Suprapubic skin (tissue), 4 donors: ENCODE results near the gene C1orf52. TPM values are rescaled to one million over a fixed set of nuclear protein-coding genes. Genes with fewer than 3 reads are reported as not detected.

Experiments
- DNase-seq, 2 donors: peaks; one replicate each; pipeline ENCODE4 v3.0.0-alpha.2; 2019; ENCODE audit warnings: low spot score in 2 of 2
- H3K27ac ChIP-seq: fragments of 200-600 bp; sonication (generic); one replicate; pipeline ENCODE4 v1.5.1; 2019
- H3K27me3 ChIP-seq: fragments of 200-600 bp; sonication (generic); one replicate; pipeline ENCODE4 v1.5.1; 2019
- H3K36me3 ChIP-seq: fragments of 200-600 bp; sonication (generic); one replicate; pipeline ENCODE4 v1.5.1; 2019
- H3K4me1 ChIP-seq: fragments of 200-600 bp; sonication (generic); one replicate; pipeline ENCODE4 v1.5.1; 2019
- H3K4me3 ChIP-seq: fragments of 200-600 bp; sonication (generic); one replicate; pipeline ENCODE4 v1.5.1; 2019; ENCODE audit warnings: mild to moderate bottlenecking
- H3K9me3 ChIP-seq: fragments of 200-600 bp; sonication (generic); one replicate; pipeline ENCODE4 v1.5.1; 2019
- EP300 ChIP-seq: sonication (generic); formaldehyde crosslinking; IDR thresholded peaks from one replicate; pipeline ENCODE4 v1.6.1; 2017; ENCODE audit warnings: antibody characterized with exemption
- POLR2A ChIP-seq, 2 donors: fragments of 450-650 bp; IDR thresholded peaks; one replicate each; pipeline ENCODE4 v1.6.1; 2017; ENCODE audit warnings: antibody characterized with exemption in 2 of 2, mild to moderate bottlenecking in 2 of 2, moderate library complexity in 2 of 2
- POLR2AphosphoS5 ChIP-seq, 3 donors: sonication (generic); formaldehyde crosslinking; IDR thresholded peaks; one replicate each; pipeline ENCODE4 v1.6.1; 2017; ENCODE audit warnings: antibody characterized with exemption in 3 of 3
- WGBS: methylation state at CpG from one replicate; pipeline ENCODE4 v1.1.5; 2018; 5-methylcytosine and 5-hydroxymethylcytosine counted together
- total RNA-seq, 4 donors: library from RNA; depleted of rRNA; stranded (reverse); fragments of >200 nt; gene quantifications; one replicate each; pipeline ENCODE4 v1.1.0, GENCODE V29; 2016
- TF ChIP-seq, protein P1 (sequence below), 2 donors: fragments of 200-600 bp in 1 of 2; fragments of 450-650 bp in 1 of 2; sonication (generic) in 1 of 2; IDR thresholded peaks; one replicate each; pipeline ENCODE4 v1.5.1; 2016 to 2019; ENCODE audit warnings: antibody characterized with exemption in 2 of 2, mild to moderate bottlenecking in 1 of 2, moderate library complexity in 1 of 2

C1orf52 gene
- total RNA-seq, 4 donors from 2014 or later = 13.9 to 33.3 (median 18.3) TPM

DNA sequence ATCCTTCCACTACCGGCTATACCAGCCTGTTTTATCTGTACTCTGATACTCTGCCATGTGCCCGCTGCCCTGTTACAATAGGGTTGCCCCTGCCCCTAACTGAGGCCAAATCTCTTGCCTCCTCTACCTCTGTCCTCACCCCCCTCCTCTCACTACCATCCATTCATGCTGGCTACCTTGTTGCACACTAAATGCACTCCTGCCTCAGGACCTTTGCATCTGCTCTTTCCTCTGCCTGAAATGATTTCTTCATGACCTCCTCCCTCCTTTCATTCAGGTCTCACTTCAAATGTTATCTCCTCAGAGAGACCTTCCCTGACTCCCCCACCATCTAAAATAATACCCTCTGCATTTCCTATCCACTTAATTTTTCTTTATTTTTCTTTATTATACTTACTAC, 51.0 kb downstream of the C1orf52 start:
- H3K9me3 ChIP-seq = no peaks in the 10 kb centered on the region
- WGBS = 88% methylated on average over 2 of the region's 2 CpGs
- TF ChIP-seq POLR2AphosphoS5 (IDR thresholded peaks at IDR 0.05) = no peak
- TF ChIP-seq POLR2A (IDR thresholded peaks at IDR 0.05) = no peak
- TF ChIP-seq, protein P1, sequence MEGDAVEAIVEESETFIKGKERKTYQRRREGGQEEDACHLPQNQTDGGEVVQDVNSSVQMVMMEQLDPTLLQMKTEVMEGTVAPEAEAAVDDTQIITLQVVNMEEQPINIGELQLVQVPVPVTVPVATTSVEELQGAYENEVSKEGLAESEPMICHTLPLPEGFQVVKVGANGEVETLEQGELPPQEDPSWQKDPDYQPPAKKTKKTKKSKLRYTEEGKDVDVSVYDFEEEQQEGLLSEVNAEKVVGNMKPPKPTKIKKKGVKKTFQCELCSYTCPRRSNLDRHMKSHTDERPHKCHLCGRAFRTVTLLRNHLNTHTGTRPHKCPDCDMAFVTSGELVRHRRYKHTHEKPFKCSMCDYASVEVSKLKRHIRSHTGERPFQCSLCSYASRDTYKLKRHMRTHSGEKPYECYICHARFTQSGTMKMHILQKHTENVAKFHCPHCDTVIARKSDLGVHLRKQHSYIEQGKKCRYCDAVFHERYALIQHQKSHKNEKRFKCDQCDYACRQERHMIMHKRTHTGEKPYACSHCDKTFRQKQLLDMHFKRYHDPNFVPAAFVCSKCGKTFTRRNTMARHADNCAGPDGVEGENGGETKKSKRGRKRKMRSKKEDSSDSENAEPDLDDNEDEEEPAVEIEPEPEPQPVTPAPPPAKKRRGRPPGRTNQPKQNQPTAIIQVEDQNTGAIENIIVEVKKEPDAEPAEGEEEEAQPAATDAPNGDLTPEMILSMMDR (IDR thresholded peaks at IDR 0.05) = no peak
- TF ChIP-seq EP300 = no peak
- H3K4me1 ChIP-seq = peaks cover 5% of the 10 kb centered on the region
- H3K27me3 ChIP-seq = peaks cover 3% of the 10 kb centered on the region
- DNase-seq = no peak
- H3K27ac ChIP-seq = no peak overlapping the region
- no peak overlapping the region for H3K4me3 ChIP-seq
- H3K36me3 ChIP-seq = no peaks in the 10 kb centered on the region

DNA sequence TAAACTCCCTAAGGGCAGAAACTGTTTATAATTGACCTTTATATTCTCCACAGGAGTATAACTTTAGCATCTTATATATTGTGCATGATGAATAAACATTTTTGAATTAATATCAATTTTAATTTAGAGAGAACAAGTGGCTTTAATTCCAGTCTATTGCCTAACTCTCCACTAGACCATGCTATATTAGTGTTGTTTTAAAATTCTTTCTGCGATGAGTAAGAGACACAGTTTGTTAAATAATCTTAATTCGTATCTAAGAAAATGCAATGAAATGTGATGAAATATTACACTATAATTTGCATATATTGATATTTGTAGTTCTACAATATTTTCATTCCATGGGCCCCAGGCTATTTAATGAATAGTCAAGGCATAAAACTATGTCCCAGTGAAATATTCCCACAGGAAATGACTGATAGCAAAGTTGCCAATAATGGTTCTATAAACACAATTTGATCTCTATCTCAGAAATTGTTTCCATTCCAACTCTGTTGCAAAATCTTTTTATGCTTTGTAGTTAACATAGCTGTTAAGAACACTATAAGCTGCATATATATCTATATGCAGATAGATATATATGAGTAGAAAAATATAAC, 55.8 kb downstream of the C1orf52 start:
- Histone ChIP-seq H3K4me1 (peaks cover 39% of the 10 kb centered on the region), H3K4me3 (no peak overlapping the region), H3K9me3 (no peaks in the 10 kb centered on the region), H3K27me3 (peaks cover under 1% of the 10 kb centered on the region), H3K27ac (no peak overlapping the region), H3K36me3 (no peaks in the 10 kb centered on the region)
- 52% methylated on average over 2 of the region's 2 CpGs for WGBS
- TF ChIP-seq POLR2AphosphoS5 (IDR thresholded peaks at IDR 0.05) = no peak
- DNase-seq = no peak

DNA sequence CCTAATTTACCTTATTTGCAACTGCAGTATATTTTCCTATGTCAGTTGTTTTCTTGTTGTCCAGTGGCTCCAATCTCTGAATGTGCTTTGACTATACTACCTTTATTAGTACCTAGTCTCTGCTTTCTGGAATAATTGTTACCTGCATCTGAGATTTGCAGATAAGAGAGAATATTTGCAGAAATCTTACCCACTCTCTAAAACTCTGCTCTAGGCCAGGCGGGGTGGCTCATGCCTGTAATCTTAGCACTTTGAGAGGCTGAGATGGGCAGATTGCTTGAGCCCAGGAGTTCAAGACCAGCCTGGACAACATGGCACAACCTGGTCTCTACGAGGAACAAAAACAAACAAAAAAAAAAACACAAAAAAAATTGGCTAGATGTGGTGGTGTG, 56.6 kb downstream of the C1orf52 start:
- H3K4me1 ChIP-seq = peaks cover 42% of the 10 kb centered on the region
- 83% methylated on average over 2 of the region's 2 CpGs for WGBS
- H3K27me3 ChIP-seq = no peaks in the 10 kb centered on the region
- H3K9me3 ChIP-seq = no peaks in the 10 kb centered on the region
- no peak for TF ChIP-seq POLR2A (IDR thresholded peaks at IDR 0.05)
- TF ChIP-seq EP300 = no peak
- DNase-seq = no peak
- no peak overlapping the region for H3K27ac ChIP-seq
- H3K36me3 ChIP-seq = no peaks in the 10 kb centered on the region
- H3K4me3 ChIP-seq = no peak overlapping the region

DNA sequence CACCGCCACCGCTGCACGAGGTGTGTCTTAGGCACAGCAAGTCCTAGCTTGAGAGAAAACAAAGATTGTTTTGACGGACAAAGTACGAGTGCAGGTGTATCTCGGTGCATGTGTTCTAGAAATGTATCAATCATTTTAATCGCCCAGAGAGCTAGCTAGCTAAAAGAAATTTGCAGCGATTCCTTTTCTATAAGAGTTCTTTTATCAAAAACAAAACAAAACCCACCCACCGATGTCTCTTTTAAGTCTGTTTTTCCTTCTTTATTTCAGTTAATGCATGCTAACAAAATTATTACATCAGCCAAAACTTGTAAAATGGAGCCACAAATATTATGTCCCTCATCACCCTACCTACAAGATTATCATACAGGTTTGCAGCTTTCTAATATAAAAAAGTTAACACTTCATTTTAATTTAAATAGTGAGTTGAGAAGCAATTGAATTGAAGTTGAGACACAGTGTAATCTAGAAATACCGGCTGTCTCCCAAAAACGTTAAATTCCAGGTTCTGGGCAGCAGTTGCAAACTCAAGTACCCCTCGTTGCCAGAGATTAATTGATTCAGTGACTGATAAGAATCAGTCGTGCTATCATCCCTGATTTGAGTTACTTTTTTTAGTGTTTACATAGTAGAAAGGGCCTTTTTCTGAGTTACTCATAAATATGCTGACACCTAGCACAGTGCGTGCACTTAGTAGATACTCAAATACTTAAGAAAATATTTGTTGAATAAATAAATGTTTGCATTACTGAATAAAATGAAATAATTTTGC, 57.2 kb downstream of the C1orf52 start:
- Histone ChIP-seq H3K9me3 (no peaks in the 10 kb centered on the region), H3K27me3 (no peaks in the 10 kb centered on the region), H3K4me3 (peak overlapping the region; percentile 91), H3K4me1 (peaks cover 44% of the 10 kb centered on the region), H3K27ac (peak overlapping the region; percentile 96), H3K36me3 (no peaks in the 10 kb centered on the region)
- WGBS = 14% methylated on average over 14 of the region's 14 CpGs
- no peak for DNase-seq
- TF ChIP-seq, protein P1 (IDR thresholded peaks at IDR 0.05) = no peak
- TF ChIP-seq POLR2AphosphoS5 (IDR thresholded peaks at IDR 0.05) = no peak
- TF ChIP-seq EP300 = no peak
- TF ChIP-seq POLR2A (IDR thresholded peaks at IDR 0.05) = no peak

DNA sequence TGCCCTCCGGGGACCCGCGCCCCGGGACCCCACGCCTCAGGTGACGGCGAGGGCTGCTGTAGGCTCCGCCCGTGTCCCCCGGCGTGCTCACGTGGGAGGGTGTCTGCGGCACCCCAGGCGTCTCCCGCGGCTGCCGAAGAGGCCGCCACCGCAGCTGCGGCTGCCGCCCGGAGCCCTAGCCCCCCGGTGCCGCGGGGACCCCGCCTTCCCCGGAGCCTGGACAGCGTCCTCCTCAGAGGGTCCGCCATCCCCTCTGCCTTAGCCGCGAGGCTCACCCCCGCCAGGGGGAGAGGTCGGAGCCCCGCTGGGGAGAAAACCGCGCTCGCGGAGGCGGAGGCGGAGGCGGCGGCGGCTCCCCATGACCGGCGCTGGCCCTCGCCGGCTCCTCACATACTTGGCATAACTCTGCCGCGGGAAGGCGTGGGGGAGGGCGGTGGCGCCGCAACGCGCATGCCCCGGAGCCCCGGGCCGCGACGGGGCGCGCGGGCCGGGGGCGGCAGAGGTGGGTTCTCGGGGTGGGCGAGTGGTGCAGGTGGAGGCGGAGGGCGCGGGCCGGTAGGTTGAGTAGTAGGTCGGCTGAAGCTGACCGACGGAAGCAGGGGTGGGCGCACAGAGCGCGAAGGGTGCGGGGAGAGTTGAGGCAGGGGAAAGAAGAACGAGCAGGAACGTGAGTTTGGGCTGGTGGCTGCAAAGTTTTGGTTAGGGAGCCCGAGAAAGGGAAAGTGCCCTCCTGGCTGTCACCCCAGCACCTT, 57.9 kb downstream of the C1orf52 start:
- H3K9me3 ChIP-seq = no peaks in the 10 kb centered on the region
- no peaks in the 10 kb centered on the region for H3K36me3 ChIP-seq
- peak overlapping the region; percentile 96 for H3K27ac ChIP-seq
- peak; percentile 79 to 87 for DNase-seq
- TF ChIP-seq, protein P1 (IDR thresholded peaks at IDR 0.05) = no peak
- TF ChIP-seq POLR2A (IDR thresholded peaks at IDR 0.05) = peak in 1 of 2 donors; percentile 23
- TF ChIP-seq POLR2AphosphoS5 (IDR thresholded peaks at IDR 0.05) = no peak
- H3K27me3 ChIP-seq = no peaks in the 10 kb centered on the region
- WGBS = 1% methylated on average over 40 of the region's 81 CpGs
- peak overlapping the region; percentile 91 for H3K4me3 ChIP-seq
- H3K4me1 ChIP-seq = peaks cover 47% of the 10 kb centered on the region
